Uterus (tissue), 4 donors: ENCODE results near the gene RCOR2. TPM values are rescaled to one million over a fixed set of nuclear protein-coding genes. Genes with fewer than 3 reads are reported as not detected.

Source experiments
- DNase-seq, 2 donors: peaks; one replicate each; pipeline ENCODE4 v3.0.0-alpha.2; 2019 to 2020
- H3K27ac ChIP-seq, 2 donors: fragments of 200-600 bp; sonication (generic); 1 replicate in 1 of 2; 2 replicates in 1 of 2; pipeline ENCODE4 v1.5.1; 2016 to 2018
- H3K27me3 ChIP-seq, 2 donors: fragments of 200-600 bp; sonication (generic); one replicate each; pipeline ENCODE4 v1.5.1; 2018 to 2019; ENCODE audit warnings: control low read depth in 1 of 2
- H3K36me3 ChIP-seq, 2 donors: fragments of 200-600 bp; sonication (generic); one replicate each; pipeline ENCODE4 v1.5.1; 2019; ENCODE audit warnings: control low read depth in 1 of 2
- H3K4me1 ChIP-seq, 2 donors: fragments of 200-600 bp; sonication (generic); one replicate each; pipeline ENCODE4 v1.5.1; 2018 to 2019; ENCODE audit warnings: control low read depth in 1 of 2
- H3K4me3 ChIP-seq, 2 donors: fragments of 200-600 bp; sonication (generic); 1 replicate in 1 of 2; 2 replicates in 1 of 2; pipeline ENCODE4 v1.5.1; 2018 to 2019; ENCODE audit warnings: mild to moderate bottlenecking in 1 of 2
- H3K9me3 ChIP-seq, 2 donors: fragments of 200-600 bp; sonication (generic); one replicate each; pipeline ENCODE4 v1.5.1; 2019; ENCODE audit warnings: control low read depth in 1 of 2
- CTCF ChIP-seq, 4 experiments: fragments of 200-600 bp in 2 of 4; fragments of 450-650 bp in 2 of 4; sonication (generic) in 2 of 4; IDR thresholded peaks; one replicate each; pipeline ENCODE4 v1.5.1; 2016 to 2019; ENCODE audit warnings: antibody characterized with exemption in 4 of 4, mild to moderate bottlenecking in 2 of 4, moderate library complexity in 1 of 4
- POLR2A ChIP-seq, 2 donors: fragments of 450-650 bp; IDR thresholded peaks; one replicate each; pipeline ENCODE4 v1.6.1; 2016; ENCODE audit warnings: antibody characterized with exemption in 2 of 2, mild to moderate bottlenecking in 1 of 2, moderate library complexity in 1 of 2
- intact Hi-C: fragments of 100-400 bp; cut with DNase I; formaldehyde crosslinking; loops from one replicate; pipeline ENCODE4 v1.15.1; 2023; ENCODE audit warnings: low total_unique reads
- total RNA-seq, 4 donors: library from RNA; depleted of rRNA in 3 of 4; stranded (reverse); fragments of >200 nt in 3 of 4; gene quantifications; one replicate each; pipeline versions ENCODE4 v1.1.0 to v1.2.4, GENCODE V29; 2014 to 2023
- donor health status: DM: yes; HTN: yes; CAD: no.

The RCOR2 gene
- total RNA-seq, 4 donors from 2014 or later = 5.8 to 11.8 TPM; not detected in 2

DNA sequence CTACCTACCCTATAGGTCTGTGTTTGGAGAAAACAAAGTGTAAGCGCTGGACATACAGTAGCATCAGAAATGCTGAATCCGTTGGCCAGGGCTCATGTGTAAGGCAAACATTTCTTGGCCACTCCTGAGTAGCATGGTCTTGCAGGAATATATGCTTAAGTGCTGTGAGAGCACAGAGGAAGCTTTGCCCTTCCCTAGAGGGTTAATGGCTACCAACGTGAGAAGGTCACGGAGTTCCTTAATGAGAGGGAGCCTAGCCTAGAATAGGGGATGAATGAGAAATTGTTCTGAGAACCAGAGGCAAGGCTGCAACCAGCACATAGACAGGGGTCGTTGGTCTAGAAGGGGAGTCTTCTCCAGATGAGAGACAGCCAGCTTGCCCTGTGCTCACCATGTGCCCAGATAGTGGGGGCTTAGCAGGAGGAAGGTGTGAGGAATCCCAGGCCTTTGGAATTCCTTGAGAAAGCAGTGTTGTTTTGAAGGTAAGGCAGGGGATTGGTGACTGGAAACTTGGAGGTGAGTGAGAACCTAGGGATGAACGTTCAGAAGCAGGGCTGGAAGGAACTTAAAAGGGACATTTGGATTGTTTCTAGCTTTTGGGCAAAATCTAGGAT lies 29.5 kb downstream of the RCOR2 start:
- Histone ChIP-seq H3K4me3 (no peak overlapping the region), H3K27ac (peak overlapping the region; percentile 41 to 64), H3K36me3 (no peaks in the 10 kb centered on the region), H3K27me3 (no peaks in the 10 kb centered on the region), H3K4me1 (peaks cover 8 to 13% of the 10 kb centered on the region in 2 donors), H3K9me3 (no peaks in the 10 kb centered on the region)
- intact Hi-C loops = no loop called here
- DNase-seq = no peak
- TF ChIP-seq POLR2A (IDR thresholded peaks at IDR 0.05) (no peak), CTCF (IDR thresholded peaks at IDR 0.05) (no peak)

- intact Hi-C loops = no loop called here
Observed at GRCh38 chr11:63884196-63884932, 32.6 kb downstream of the RCOR2 start.

DNA sequence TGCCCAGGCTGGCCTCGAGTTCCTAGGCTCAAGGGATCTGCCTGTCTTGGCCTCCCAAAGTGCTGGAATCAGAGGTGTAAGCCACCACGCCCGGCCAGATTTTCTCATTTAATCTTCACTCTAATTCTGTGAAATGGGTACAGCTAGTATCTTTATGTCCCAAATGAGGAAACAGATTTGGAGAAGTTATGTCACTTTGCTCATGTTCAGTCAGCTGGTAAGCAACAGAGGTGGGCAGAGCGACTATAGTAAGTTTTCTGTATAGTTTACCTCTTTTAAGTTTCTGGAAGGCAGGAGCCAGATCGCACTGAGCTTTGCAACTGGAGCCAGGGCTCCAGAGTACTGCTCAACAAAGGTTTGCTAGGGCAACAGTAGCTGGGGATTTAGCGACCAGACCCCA lies 33.2 kb downstream of the RCOR2 start:
- no peak for DNase-seq
- intact Hi-C loops = no loop called here
- Histone ChIP-seq H3K36me3 (no peaks in the 10 kb centered on the region), H3K4me1 (peaks cover 8 to 13% of the 10 kb centered on the region in 2 donors), H3K27me3 (no peaks in the 10 kb centered on the region), H3K4me3 (no peak overlapping the region), H3K9me3 (no peaks in the 10 kb centered on the region), H3K27ac (no peak overlapping the region)
- TF ChIP-seq CTCF (IDR thresholded peaks at IDR 0.05) (no peak), POLR2A (IDR thresholded peaks at IDR 0.05) (no peak)

More at GRCh38 chr11:63884196-63884932, 32.6 kb downstream of the RCOR2 start:
- Histone ChIP-seq H3K9me3 (no peaks in the 10 kb centered on the region), H3K27ac (no peak overlapping the region), H3K27me3 (no peaks in the 10 kb centered on the region), H3K4me3 (no peak overlapping the region), H3K4me1 (peaks cover 8 to 18% of the 10 kb centered on the region in 2 donors), H3K36me3 (no peaks in the 10 kb centered on the region)
- TF ChIP-seq POLR2A (IDR thresholded peaks at IDR 0.05) (no peak), CTCF (IDR thresholded peaks at IDR 0.05) (no peak)
- DNase-seq = no peak

GRCh38 chr11:63882555-63883242 lies 34.3 kb downstream of the RCOR2 start:
- H3K27ac ChIP-seq = no peak overlapping the region
- TF ChIP-seq POLR2A (IDR thresholded peaks at IDR 0.05) (no peak), CTCF (IDR thresholded peaks at IDR 0.05) (no peak)
- no peak overlapping the region for H3K4me3 ChIP-seq
- H3K27me3 ChIP-seq = no peaks in the 10 kb centered on the region
- H3K4me1 ChIP-seq = peaks cover 5 to 6% of the 10 kb centered on the region in 2 donors
- no peaks in the 10 kb centered on the region for H3K9me3 ChIP-seq
- intact Hi-C loops = no loop called here
- no peak for DNase-seq
- H3K36me3 ChIP-seq = no peaks in the 10 kb centered on the region

DNA sequence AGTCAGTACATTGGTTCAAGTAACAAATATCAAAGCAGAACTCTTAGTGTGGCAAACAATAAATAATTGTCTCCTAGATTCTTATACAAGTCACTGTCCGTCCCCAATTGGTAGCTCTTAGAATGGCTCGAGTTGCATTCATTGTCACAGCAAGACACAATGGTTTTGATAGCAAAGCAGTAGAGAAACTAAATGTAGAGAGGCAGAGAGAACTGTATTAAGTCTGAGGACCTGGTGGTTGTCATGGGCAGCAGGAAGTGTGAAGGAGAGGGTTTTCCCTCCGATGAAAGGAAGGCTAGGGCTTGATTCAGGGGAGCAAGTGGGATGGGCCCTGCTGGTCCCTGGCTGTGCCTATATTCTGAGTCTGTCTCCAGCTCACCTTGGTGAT lies 36.6 kb downstream of the RCOR2 start:
- no peaks in the 10 kb centered on the region for H3K9me3 ChIP-seq
- DNase-seq = no peak
- TF ChIP-seq POLR2A (IDR thresholded peaks at IDR 0.05) (no peak), CTCF (IDR thresholded peaks at IDR 0.05) (no peak)
- no peaks in the 10 kb centered on the region for H3K36me3 ChIP-seq
- intact Hi-C loops = no loop called here
- no peak overlapping the region for H3K4me3 ChIP-seq
- peaks cover 0 to 5% of the 10 kb centered on the region in 2 donors for H3K4me1 ChIP-seq
- peak overlapping the region in 1 of 2 donors; percentile 57 for H3K27ac ChIP-seq
- H3K27me3 ChIP-seq = no peaks in the 10 kb centered on the region
